GM04503 (cell line): Measurements from ENCODE around the gene SPDYE6.
A peak's percentile ranks its signal among the peaks of the same experiment; 100 is the strongest.
"Not testable (repeated sequence)": the region's sequence is repeated elsewhere in the genome, so short reads cannot be mapped to it uniquely, and the experiment has no call there.

Source experiments
- DNase-seq: peaks from one replicate; pipeline ENCODE4 v3.0.0-alpha.2; 2012; ENCODE audit warnings: low read depth

Gene SPDYE6

GRCh38 chr7:102356344-102356743, at the start of gene SPDYE6:
SPDYE6 (minus strand) TSS chr7:102356444; CDS start chr7:102356023, 421 bp downstream.
- not testable (repeated sequence) for DNase-seq

- DNase-seq, result not testable (repeated sequence)
Measured at GRCh38 chr7:102404862-102405188, 48.6 kb upstream of the SPDYE6 start.

GRCh38 chr7:102404005-102404861, 48.0 kb upstream of the SPDYE6 start:
- no peak for DNase-seq

GRCh38 chr7:102403563-102403962, 47.3 kb upstream of the SPDYE6 start:
- no peak for DNase-seq

- DNase-seq, result no peak
Measured at GRCh38 chr7:102400360-102400759, 44.1 kb upstream of the SPDYE6 start.

GRCh38 chr7:102398543-102398942, 42.3 kb upstream of the SPDYE6 start:
- DNase-seq, result no peak

GRCh38 chr7:102396710-102397019, 40.4 kb upstream of the SPDYE6 start:
- DNase-seq, result no peak

- peak; percentile 76 for DNase-seq
Measured at GRCh38 chr7:102395873-102396709, 39.8 kb upstream of the SPDYE6 start, which contains the start of gene PRKRIP1. PRKRIP1 (plus strand) TSS chr7:102396363; CDS start chr7:102396412, 49 bp downstream.

GRCh38 chr7:102395592-102395872, 39.3 kb upstream of the SPDYE6 start:
- DNase-seq, result no peak

- DNase-seq, result no peak
Measured at GRCh38 chr7:102393467-102393866, 37.2 kb upstream of the SPDYE6 start.

- DNase-seq, result no peak
Measured at GRCh38 chr7:102392330-102392729, 36.1 kb upstream of the SPDYE6 start.

GRCh38 chr7:102390697-102391484, 34.6 kb upstream of the SPDYE6 start:
- DNase-seq, result no peak

- DNase-seq, result no peak
Measured at GRCh38 chr7:102389810-102390209, 33.6 kb upstream of the SPDYE6 start.

- DNase-seq, result no peak
Measured at GRCh38 chr7:102387064-102387463, 30.8 kb upstream of the SPDYE6 start.

- not testable (repeated sequence) for DNase-seq
Measured at GRCh38 chr7:102381696-102382425, 25.6 kb upstream of the SPDYE6 start.

- DNase-seq, result not testable (repeated sequence)
Measured at GRCh38 chr7:102380837-102381236, 24.6 kb upstream of the SPDYE6 start.

- DNase-seq, result no peak
Measured at GRCh38 chr7:102376964-102377466, 20.8 kb upstream of the SPDYE6 start.

GRCh38 chr7:102372796-102373195, 16.6 kb upstream of the SPDYE6 start:
- not testable (repeated sequence) for DNase-seq

- not testable (repeated sequence) for DNase-seq
Measured at GRCh38 chr7:102370038-102370437, 13.8 kb upstream of the SPDYE6 start.

- not testable (repeated sequence) for DNase-seq
Measured at GRCh38 chr7:102365390-102365789, 9.1 kb upstream of the SPDYE6 start.

GRCh38 chr7:102364394-102364886, 8.2 kb upstream of the SPDYE6 start:
- not testable (repeated sequence) for DNase-seq
